GM12878 (cell line): ENCODE measurements around the gene PRMT2.

Experiments
- HDAC2 ChIP-seq: fragments of 200-600 bp; sonication (generic); IDR thresholded peaks from 2 replicates; pipeline ENCODE4 v1.6.1; 2017
- POLR2A ChIP-seq: IDR thresholded peaks from 2 replicates; pipeline ENCODE4 v1.6.1; 2011; ENCODE audit warnings: low read depth, mild to moderate bottlenecking, low read length
- TF ChIP-seq, protein P1 (sequence below): fragments of 450-650 bp; IDR thresholded peaks from 2 replicates; pipeline ENCODE4 v1.6.1; 2017; ENCODE audit warnings: mild to moderate bottlenecking
- TF ChIP-seq, protein P2 (sequence below): fragments of 450-650 bp; formaldehyde crosslinking; IDR thresholded peaks from 2 replicates; pipeline ENCODE4 v1.5.0; 2022; ENCODE audit warnings: mild to moderate bottlenecking, missing genetic modification characterization

DNA sequence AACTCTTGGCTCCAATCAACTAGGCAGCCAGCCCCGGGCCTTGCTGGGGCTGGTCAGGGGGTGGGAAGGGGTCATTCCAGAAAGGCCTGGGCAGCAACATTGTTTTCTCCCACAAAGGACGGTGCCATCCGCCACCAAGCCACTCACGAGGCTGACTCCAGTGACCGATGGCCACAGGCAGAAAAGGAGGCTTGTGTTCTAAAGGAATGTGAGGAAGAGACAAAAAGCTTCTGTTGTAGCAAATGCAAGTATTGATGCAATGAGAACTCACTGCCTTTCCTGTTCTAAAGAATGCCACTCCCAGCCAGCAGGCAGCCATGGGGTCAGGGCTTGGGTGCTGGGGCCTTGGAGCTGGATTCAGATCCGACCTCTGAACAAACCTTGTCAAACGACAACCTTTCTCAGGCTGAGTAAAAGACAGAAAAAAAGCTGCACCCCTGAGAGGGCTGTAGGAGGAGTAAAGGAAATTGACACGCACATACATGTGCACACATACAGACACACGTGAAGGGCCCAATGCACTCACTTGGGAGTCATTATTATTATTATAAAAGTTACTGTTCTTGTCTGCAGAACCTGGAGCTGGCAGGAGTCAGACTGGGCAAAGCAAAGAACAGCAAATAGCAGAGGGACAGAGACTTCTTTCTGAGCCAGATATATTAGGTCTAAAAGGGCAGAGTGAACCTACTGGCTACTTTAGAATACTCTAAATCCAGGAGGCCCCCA, 13.9 kb upstream of the PRMT2 start:
- no peak for TF ChIP-seq HDAC2
- TF ChIP-seq, protein P1, sequence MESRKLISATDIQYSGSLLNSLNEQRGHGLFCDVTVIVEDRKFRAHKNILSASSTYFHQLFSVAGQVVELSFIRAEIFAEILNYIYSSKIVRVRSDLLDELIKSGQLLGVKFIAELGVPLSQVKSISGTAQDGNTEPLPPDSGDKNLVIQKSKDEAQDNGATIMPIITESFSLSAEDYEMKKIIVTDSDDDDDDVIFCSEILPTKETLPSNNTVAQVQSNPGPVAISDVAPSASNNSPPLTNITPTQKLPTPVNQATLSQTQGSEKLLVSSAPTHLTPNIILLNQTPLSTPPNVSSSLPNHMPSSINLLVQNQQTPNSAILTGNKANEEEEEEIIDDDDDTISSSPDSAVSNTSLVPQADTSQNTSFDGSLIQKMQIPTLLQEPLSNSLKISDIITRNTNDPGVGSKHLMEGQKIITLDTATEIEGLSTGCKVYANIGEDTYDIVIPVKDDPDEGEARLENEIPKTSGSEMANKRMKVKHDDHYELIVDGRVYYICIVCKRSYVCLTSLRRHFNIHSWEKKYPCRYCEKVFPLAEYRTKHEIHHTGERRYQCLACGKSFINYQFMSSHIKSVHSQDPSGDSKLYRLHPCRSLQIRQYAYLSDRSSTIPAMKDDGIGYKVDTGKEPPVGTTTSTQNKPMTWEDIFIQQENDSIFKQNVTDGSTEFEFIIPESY: no peak
- no peak for TF ChIP-seq POLR2A
- TF ChIP-seq, protein P2, sequence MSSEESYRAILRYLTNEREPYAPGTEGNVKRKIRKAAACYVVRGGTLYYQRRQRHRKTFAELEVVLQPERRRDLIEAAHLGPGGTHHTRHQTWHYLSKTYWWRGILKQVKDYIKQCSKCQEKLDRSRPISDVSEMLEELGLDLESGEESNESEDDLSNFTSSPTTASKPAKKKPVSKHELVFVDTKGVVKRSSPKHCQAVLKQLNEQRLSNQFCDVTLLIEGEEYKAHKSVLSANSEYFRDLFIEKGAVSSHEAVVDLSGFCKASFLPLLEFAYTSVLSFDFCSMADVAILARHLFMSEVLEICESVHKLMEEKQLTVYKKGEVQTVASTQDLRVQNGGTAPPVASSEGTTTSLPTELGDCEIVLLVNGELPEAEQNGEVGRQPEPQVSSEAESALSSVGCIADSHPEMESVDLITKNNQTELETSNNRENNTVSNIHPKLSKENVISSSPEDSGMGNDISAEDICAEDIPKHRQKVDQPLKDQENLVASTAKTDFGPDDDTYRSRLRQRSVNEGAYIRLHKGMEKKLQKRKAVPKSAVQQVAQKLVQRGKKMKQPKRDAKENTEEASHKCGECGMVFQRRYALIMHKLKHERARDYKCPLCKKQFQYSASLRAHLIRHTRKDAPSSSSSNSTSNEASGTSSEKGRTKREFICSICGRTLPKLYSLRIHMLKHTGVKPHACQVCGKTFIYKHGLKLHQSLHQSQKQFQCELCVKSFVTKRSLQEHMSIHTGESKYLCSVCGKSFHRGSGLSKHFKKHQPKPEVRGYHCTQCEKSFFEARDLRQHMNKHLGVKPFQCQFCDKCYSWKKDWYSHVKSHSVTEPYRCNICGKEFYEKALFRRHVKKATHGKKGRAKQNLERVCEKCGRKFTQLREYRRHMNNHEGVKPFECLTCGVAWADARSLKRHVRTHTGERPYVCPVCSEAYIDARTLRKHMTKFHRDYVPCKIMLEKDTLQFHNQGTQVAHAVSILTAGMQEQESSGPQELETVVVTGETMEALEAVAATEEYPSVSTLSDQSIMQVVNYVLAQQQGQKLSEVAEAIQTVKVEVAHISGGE: no peak
